MCF 10A (cell line): Measurements from ENCODE around the gene ATF7. TPM values are rescaled to one million over a fixed set of nuclear protein-coding genes. Genes with fewer than 3 reads are reported as not detected.

Experiments used
- BruUV-seq: library from RNA; stranded (reverse); fragments of 400-500 nt; replicated peaks from 2 replicates; lab custom pipeline; 2021; lab: Mats Ljungman, UMichigan
- CTCF ChIA-PET: fragments of 300-600 bp; sonication (Branson Sonifier 250); formaldehyde crosslinking; extraction: SDS; loops from one replicate; lab custom pipeline; 2021; ENCODE audit warnings: antibody characterized with exemption, inconsistent platforms; lab: Yijun Ruan, JAX
- POLR2A ChIA-PET: fragments of 300-600, 350-650 bp; sonication (Branson Sonifier 250); formaldehyde crosslinking; extraction: SDS; loops from one replicate; lab custom pipeline; 2020; ENCODE audit warnings: antibody characterized with exemption, inconsistent platforms; lab: Yijun Ruan, JAX
- DNase-seq: peaks from one replicate; pipeline ENCODE4 v3.0.0-alpha.2; 2018; ENCODE audit not compliant: unreplicated experiment
- H3K27ac Mint-ChIP-seq: one replicate; pipeline ENCODE4 v1.8.0; 2022; ENCODE audit warnings: mild to moderate bottlenecking, low read depth, mixed read lengths; ENCODE audit not compliant: unreplicated experiment
- H3K27me3 Mint-ChIP-seq: one replicate; pipeline ENCODE4 v1.8.0; 2022; ENCODE audit warnings: mixed read lengths; ENCODE audit not compliant: insufficient read depth, unreplicated experiment
- H3K36me3 Mint-ChIP-seq: one replicate; pipeline ENCODE4 v1.8.0; 2022; ENCODE audit warnings: mild to moderate bottlenecking, moderate library complexity, mixed read lengths; ENCODE audit not compliant: insufficient read depth, unreplicated experiment
- H3K4me1 Mint-ChIP-seq: one replicate; pipeline ENCODE4 v1.8.0; 2022; ENCODE audit warnings: mixed read lengths; ENCODE audit not compliant: insufficient read depth, unreplicated experiment
- H3K4me3 Mint-ChIP-seq: one replicate; pipeline ENCODE4 v1.8.0; 2022; ENCODE audit warnings: mild to moderate bottlenecking, moderate library complexity, mixed read lengths; ENCODE audit not compliant: unreplicated experiment
- H3K9me3 Mint-ChIP-seq: one replicate; pipeline ENCODE4 v1.8.0; 2022; ENCODE audit warnings: mixed read lengths; ENCODE audit not compliant: unreplicated experiment
- CTCF ChIP-seq: fragments of 200-600 bp; IDR thresholded peaks from one replicate; pipeline ENCODE4 v1.8.0; 2022; ENCODE audit warnings: antibody characterized with exemption, mild to moderate bottlenecking; ENCODE audit not compliant: unreplicated experiment
- intact Hi-C: fragments of 100-400 bp; cut with micrococcal nuclease; formaldehyde crosslinking; loops from 2 replicates; pipeline ENCODE4 v1.14.1; 2022
- total RNA-seq: library from RNA; stranded (reverse); gene quantifications from 2 replicates; pipeline ENCODE4 v1.2.3, GENCODE V29; 2022

The ATF7 gene
- total RNA-seq, 1 experiment from 2014 or later = 40.8 TPM

- no peak for TF ChIP-seq CTCF
- Mint-ChIP-seq H3K36me3 (peaks cover 97% of the 10 kb centered on the region), H3K9me3 (no peaks in the 10 kb centered on the region), H3K4me1 (peaks cover 17% of the 10 kb centered on the region), H3K27ac (no peak overlapping the region), H3K27me3 (no peaks in the 10 kb centered on the region), H3K4me3 (no peak overlapping the region)
- intact Hi-C loops = no loop called here
- ChIA-PET CTCF (interaction anchor here (0.6 to 0.9 kb wide), 2 partner anchors 20 to 127 kb away, joined by 3 to 4 read pairs; partner anchors contain the start of gene MAP3K12), POLR2A (interaction anchor here (0.6 to 2.6 kb wide), 7 partner anchors 9 to 127 kb away, joined by 3 to 16 read pairs (median 3); partner anchors contain the start of genes MAP3K12 and TARBP2)
- TSS peak; percentile 35 for BruUV-seq
- no peak for DNase-seq
Measured at GRCh38 chr12:53479331-53479730, 146.9 kb downstream of the ATF7 start.

- Mint-ChIP-seq H3K4me1 (peaks cover 17% of the 10 kb centered on the region), H3K27ac (no peak overlapping the region), H3K9me3 (no peaks in the 10 kb centered on the region), H3K36me3 (peaks cover 97% of the 10 kb centered on the region), H3K27me3 (no peaks in the 10 kb centered on the region), H3K4me3 (no peak overlapping the region)
- POLR2A ChIA-PET = interaction anchor here (0.9 to 2.6 kb wide), 7 partner anchors 8 to 22 kb away, joined by 3 to 16 read pairs (median 3); partner anchors contain the start of genes MAP3K12 and TARBP2
- no TSS peak for BruUV-seq
- TF ChIP-seq CTCF = no peak
- intact Hi-C loops = no loop called here
- DNase-seq = no peak
- CTCF ChIA-PET = interaction anchor here (0.9 to 2.0 kb wide), 4 partner anchors 11 to 127 kb away, joined by 4 to 10 read pairs (median 4); no protein-coding TSS in a partner anchor
Measured at GRCh38 chr12:53478865-53479264, 147.3 kb downstream of the ATF7 start.

GRCh38 chr12:53476769-53477209 is 149.4 kb downstream of the ATF7 start:
- Mint-ChIP-seq H3K4me3 (no peak overlapping the region), H3K27me3 (no peaks in the 10 kb centered on the region), H3K9me3 (no peaks in the 10 kb centered on the region), H3K27ac (no peak overlapping the region), H3K4me1 (peaks cover 18% of the 10 kb centered on the region), H3K36me3 (peaks cover 100% of the 10 kb centered on the region)
- DNase-seq = no peak
- intact Hi-C loops = no loop called here
- TF ChIP-seq CTCF = peak; percentile 21
- no TSS peak for BruUV-seq
- CTCF ChIA-PET = interaction anchor here (0.6 to 3.4 kb wide), 10 partner anchors 10 to 413 kb away, joined by 3 to 23 read pairs (median 4); partner anchors contain the start of gene NPFF
- POLR2A ChIA-PET = interaction anchor here (0.6 to 3.6 kb wide), 6 partner anchors 9 to 124 kb away, joined by 3 to 25 read pairs (median 3); no protein-coding TSS in a partner anchor

- no peak overlapping the region for H3K27ac Mint-ChIP-seq
- no peak for TF ChIP-seq CTCF
- H3K9me3 Mint-ChIP-seq = no peaks in the 10 kb centered on the region
- no peak for DNase-seq
- no peaks in the 10 kb centered on the region for H3K27me3 Mint-ChIP-seq
- H3K4me1 Mint-ChIP-seq = peaks cover 21% of the 10 kb centered on the region
- H3K36me3 Mint-ChIP-seq = peaks cover 100% of the 10 kb centered on the region
- ChIA-PET POLR2A (interaction anchor here (1.0 to 3.6 kb wide), 7 partner anchors 11 to 95 kb away, joined by 3 to 25 read pairs (median 4); partner anchors contain the start of genes PRR13, SP1 and TARBP2), CTCF (interaction anchor here (0.5 to 3.4 kb wide), 7 partner anchors 34 to 590 kb away, joined by 3 to 23 read pairs (median 5); partner anchors contain the start of genes AAAS and NPFF)
- H3K4me3 Mint-ChIP-seq = no peak overlapping the region
- no TSS peak for BruUV-seq
- intact Hi-C loops = no loop called here
Measured at GRCh38 chr12:53474819-53475218, 151.4 kb downstream of the ATF7 start.
